Endodermal cell (in vitro differentiated cells): ENCODE measurements around the gene MALT1. TPM values are rescaled to one million over a fixed set of nuclear protein-coding genes. Genes with fewer than 3 reads are reported as not detected.
A peak's percentile ranks its signal among the peaks of the same experiment; 100 is the strongest.
"Not testable (repeated sequence)": the region's sequence is repeated elsewhere in the genome, so short reads cannot be mapped to it uniquely, and the experiment has no call there.

Experiments used
- DNase-seq: peaks from one replicate; pipeline ENCODE4 v3.0.0-alpha.2; 2017
- H3K27ac ChIP-seq: 2 replicates; pipeline ENCODE4 v1.5.1; 2013; ENCODE audit warnings: mild to moderate bottlenecking, low read depth, low read length, moderate library complexity
- H3K27me3 ChIP-seq: 2 replicates; pipeline ENCODE4 v1.6.1; 2013; ENCODE audit warnings: mild to moderate bottlenecking, low read length, moderate library complexity; ENCODE audit not compliant: insufficient read depth, control insufficient read depth, poor library complexity, severe bottlenecking
- H3K36me3 ChIP-seq: 2 replicates; pipeline ENCODE4 v1.7.0; 2013; ENCODE audit warnings: mild to moderate bottlenecking, low read length, moderate library complexity; ENCODE audit not compliant: control insufficient read depth, insufficient read depth
- H3K4me1 ChIP-seq: one replicate; pipeline ENCODE4 v1.7.0; 2013; ENCODE audit warnings: low read length; ENCODE audit not compliant: control insufficient read depth, insufficient read depth
- H3K4me3 ChIP-seq: 2 replicates; pipeline ENCODE4 v1.5.1; 2013; ENCODE audit warnings: mild to moderate bottlenecking, low read length, moderate library complexity
- H3K9ac ChIP-seq: 2 replicates; pipeline ENCODE4 v1.6.1; 2013; ENCODE audit warnings: mild to moderate bottlenecking, low read length, moderate library complexity; ENCODE audit not compliant: poor library complexity, severe bottlenecking; ENCODE audit errors: extremely low read depth
- H3K9me3 ChIP-seq: 2 replicates; pipeline ENCODE4 v1.6.1; 2013; ENCODE audit warnings: mild to moderate bottlenecking, low read length, moderate library complexity; ENCODE audit not compliant: control insufficient read depth
- H3K27ac Mint-ChIP-seq: 2 replicates; pipeline ENCODE4 v1.8.0; 2020; ENCODE audit warnings: mixed read lengths
- H3K27me3 Mint-ChIP-seq: 2 replicates; pipeline ENCODE4 v1.8.0; 2021; ENCODE audit warnings: mild to moderate bottlenecking, mixed read lengths; ENCODE audit not compliant: insufficient read depth
- H3K36me3 Mint-ChIP-seq: 2 replicates; pipeline ENCODE4 v1.8.0; 2020; ENCODE audit warnings: low read depth, mixed read lengths
- H3K4me1 Mint-ChIP-seq: 2 replicates; pipeline ENCODE4 v1.8.0; 2020; ENCODE audit warnings: mixed read lengths
- H3K4me3 Mint-ChIP-seq: 2 replicates; pipeline ENCODE4 v1.8.0; 2020; ENCODE audit warnings: mild to moderate bottlenecking, moderate library complexity, mixed read lengths
- H3K9me3 Mint-ChIP-seq: 2 replicates; pipeline ENCODE4 v1.8.0; 2020; ENCODE audit warnings: mild to moderate bottlenecking, mixed read lengths
- CTCF ChIP-seq: fragments of 200-600 bp; sonication (generic); conservative IDR thresholded peaks from 2 replicates; pipeline ENCODE4 v1.5.0; 2021; ENCODE audit warnings: antibody characterized with exemption, mild to moderate bottlenecking
- WGBS, 2 experiments: methylation state at CpG; one replicate each; pipeline versions ENCODE4 v1.1.5 to v1.1.7; 2013; ENCODE audit warnings: missing lambda C conversion rate in 2 of 2, mixed read lengths in 1 of 2; ENCODE audit not compliant: insufficient coverage in 1 of 2, insufficient read length in 1 of 2; 5-methylcytosine and 5-hydroxymethylcytosine counted together
- total RNA-seq, 2 donors: library from RNA; stranded (reverse); fragmentation: NEBNext Ultra II Directional in 1 of 2; extraction: Animal tissue kit (Norgen Biotek cat#: 25700) in 1 of 2; gene quantifications; 2 replicates in 1 of 2; 3 replicates in 1 of 2; pipeline ENCODE4 v1.2.1, GENCODE V29; 2021

MALT1 gene
- total RNA-seq, 2 donors from 2014 or later = 14.0 to 22.1 TPM

DNA sequence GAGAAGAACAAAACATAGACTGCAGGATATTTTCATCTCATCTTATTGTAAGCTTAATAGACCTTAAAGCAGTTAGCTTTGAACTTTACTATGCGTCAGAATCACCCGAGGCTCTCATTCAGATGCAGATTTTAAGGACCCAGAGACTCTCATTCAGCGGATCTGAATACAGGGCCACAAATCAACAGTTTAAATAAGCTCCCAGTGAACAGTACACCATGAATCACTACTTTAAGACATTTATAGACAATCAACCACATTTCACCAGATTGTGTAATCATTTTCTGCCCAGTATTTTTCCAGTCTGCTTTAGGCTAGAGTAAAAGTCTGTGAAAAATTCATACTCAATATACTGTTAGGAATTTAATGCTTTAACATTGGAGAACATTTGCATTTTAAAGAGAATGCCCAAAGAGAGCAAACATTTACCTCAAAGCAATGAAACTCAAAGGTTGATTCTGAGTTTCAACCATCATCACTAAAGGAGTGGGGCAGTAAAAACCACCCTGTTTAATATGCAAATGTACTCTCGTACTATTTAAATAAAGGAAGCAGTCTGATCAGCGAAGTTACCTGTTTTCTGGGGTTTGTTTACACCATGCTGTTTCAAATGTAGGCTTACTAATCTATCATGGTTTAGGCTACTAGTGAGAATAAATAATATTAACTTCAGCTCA lies 31.4 kb upstream of the MALT1 start:
- DNase-seq = no peak
- Histone ChIP-seq H3K36me3 (no peaks in the 10 kb centered on the region), H3K4me1 (peaks cover 14% of the 10 kb centered on the region), H3K9ac (no peak overlapping the region), H3K27me3 (peaks cover 14% of the 10 kb centered on the region), H3K4me3 (peak overlapping the region; percentile 28), H3K27ac (peak overlapping the region; percentile 21), H3K9me3 (no peaks in the 10 kb centered on the region)
- Mint-ChIP-seq H3K4me3 (no peak overlapping the region), H3K27me3 (peaks cover 13% of the 10 kb centered on the region), H3K4me1 (peaks cover 12% of the 10 kb centered on the region), H3K27ac (peak overlapping the region; percentile 59), H3K9me3 (no peaks in the 10 kb centered on the region), H3K36me3 (no peaks in the 10 kb centered on the region)
- TF ChIP-seq CTCF = no peak
- WGBS, 2 experiments = 28 to 38% methylated on average over 3 to 5 of the region's 5 CpGs

DNA sequence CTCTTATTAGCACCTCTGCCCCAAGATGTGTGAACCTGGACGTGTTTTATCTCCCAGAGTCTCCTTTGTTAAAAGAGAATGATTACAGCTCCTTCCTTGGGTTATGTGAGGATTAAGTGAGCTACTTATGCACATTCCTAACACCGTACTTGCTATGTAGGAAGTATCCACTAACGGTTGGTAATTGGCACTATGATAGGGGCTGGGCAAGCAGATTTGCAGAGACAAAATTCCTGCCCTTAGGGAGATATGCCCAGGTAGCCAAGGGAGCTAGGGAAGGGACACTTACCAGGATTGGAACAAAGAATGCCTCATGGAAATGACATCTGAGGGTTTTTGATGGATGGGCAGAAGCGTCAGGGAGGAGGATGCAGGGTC lies 30.8 kb upstream of the MALT1 start:
- peaks cover 12% of the 10 kb centered on the region for H3K4me1 Mint-ChIP-seq
- no peak for TF ChIP-seq CTCF
- H3K36me3 Mint-ChIP-seq = no peaks in the 10 kb centered on the region
- Histone ChIP-seq H3K9ac (no peak overlapping the region), H3K4me3 (peak overlapping the region; percentile 28), H3K27me3 (peaks cover 14% of the 10 kb centered on the region), H3K4me1 (peaks cover 14% of the 10 kb centered on the region), H3K36me3 (no peaks in the 10 kb centered on the region), H3K27ac (peak overlapping the region; percentile 21), H3K9me3 (no peaks in the 10 kb centered on the region)
- DNase-seq = peak; percentile 65
- H3K9me3 Mint-ChIP-seq = no peaks in the 10 kb centered on the region
- H3K4me3 Mint-ChIP-seq = no peak overlapping the region
- H3K27ac Mint-ChIP-seq = no peak overlapping the region
- 25% methylated on average over 2 to 4 of the region's 4 CpGs for WGBS, 2 experiments
- H3K27me3 Mint-ChIP-seq = peaks cover 13% of the 10 kb centered on the region

GRCh38 chr18:58640891-58641610 lies 30.2 kb upstream of the MALT1 start:
- Mint-ChIP-seq H3K4me3 (no peak overlapping the region), H3K27ac (no peak overlapping the region), H3K4me1 (peaks cover 12% of the 10 kb centered on the region), H3K36me3 (no peaks in the 10 kb centered on the region), H3K27me3 (peaks cover 13% of the 10 kb centered on the region), H3K9me3 (no peaks in the 10 kb centered on the region)
- Histone ChIP-seq H3K4me3 (peak overlapping the region; percentile 19), H3K36me3 (no peaks in the 10 kb centered on the region), H3K27ac (no peak overlapping the region), H3K9me3 (peaks cover 3% of the 10 kb centered on the region), H3K27me3 (peaks cover 14% of the 10 kb centered on the region), H3K4me1 (peaks cover 14% of the 10 kb centered on the region), H3K9ac (no peak overlapping the region)
- peak; percentile 71 for DNase-seq
- WGBS, 2 experiments = 75 to 77% methylated on average over 6 to 7 of the region's 7 CpGs
- no peak for TF ChIP-seq CTCF

DNA sequence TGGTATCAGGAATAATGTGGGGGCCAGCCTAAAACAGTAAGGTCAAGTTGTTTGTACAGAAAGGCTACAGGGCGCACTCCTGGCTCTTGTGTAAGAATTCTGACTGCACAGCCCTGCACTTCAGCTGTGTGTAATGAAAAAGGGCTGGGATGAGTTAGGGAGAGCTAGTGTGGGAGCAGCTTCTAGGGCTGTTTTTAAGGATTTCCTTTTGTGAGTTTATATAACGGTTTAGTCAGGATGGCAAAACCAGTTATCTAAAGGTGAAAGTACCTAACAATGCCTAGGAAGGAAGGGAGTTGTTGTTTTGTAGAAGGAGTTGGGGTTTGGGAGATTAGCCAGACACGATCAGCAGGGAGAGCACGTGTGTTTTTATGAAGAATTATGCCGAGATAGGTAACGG lies 27.7 kb upstream of the MALT1 start:
- WGBS, 2 experiments = 96 to 100% methylated on average over 6 of the region's 6 CpGs
- not testable (repeated sequence) for H3K27ac ChIP-seq, H3K36me3 ChIP-seq, H3K4me1 Mint-ChIP-seq, H3K4me3 Mint-ChIP-seq, H3K9ac ChIP-seq, H3K4me3 ChIP-seq, H3K36me3 Mint-ChIP-seq, DNase-seq, H3K27ac Mint-ChIP-seq, H3K9me3 Mint-ChIP-seq, H3K27me3 Mint-ChIP-seq, H3K27me3 ChIP-seq
- Histone ChIP-seq H3K4me1 (peaks cover 14% of the 10 kb centered on the region), H3K9me3 (peaks cover 15% of the 10 kb centered on the region)
